ENCODE results near the gene TMEM161B.
"Not testable (repeated sequence)": the region's sequence is repeated elsewhere in the genome, so short reads cannot be mapped to it uniquely, and the experiment has no call there.

TMEM161B gene

DNA sequence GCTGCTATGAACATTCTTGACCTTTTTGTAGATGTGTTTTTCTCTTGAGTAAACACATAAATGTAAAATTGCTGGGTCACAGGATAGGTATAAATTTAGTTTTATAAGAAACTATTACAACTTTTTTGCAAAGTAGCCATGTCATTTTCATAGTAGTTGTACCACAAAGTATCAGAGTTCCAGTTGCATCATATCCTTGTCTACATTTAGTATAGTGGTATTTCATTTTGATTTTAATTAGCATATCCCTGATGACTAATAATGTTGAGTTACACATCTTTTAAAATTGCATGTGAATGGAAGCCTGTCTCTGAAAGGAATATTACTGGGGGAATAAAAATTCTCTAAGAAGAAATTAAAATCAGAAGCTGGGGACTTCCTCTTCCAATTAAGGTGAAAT is 85.4 kb downstream of the TMEM161B start:
- DNase-seq (ENCODE audit: low spot score) = no peak

DNA sequence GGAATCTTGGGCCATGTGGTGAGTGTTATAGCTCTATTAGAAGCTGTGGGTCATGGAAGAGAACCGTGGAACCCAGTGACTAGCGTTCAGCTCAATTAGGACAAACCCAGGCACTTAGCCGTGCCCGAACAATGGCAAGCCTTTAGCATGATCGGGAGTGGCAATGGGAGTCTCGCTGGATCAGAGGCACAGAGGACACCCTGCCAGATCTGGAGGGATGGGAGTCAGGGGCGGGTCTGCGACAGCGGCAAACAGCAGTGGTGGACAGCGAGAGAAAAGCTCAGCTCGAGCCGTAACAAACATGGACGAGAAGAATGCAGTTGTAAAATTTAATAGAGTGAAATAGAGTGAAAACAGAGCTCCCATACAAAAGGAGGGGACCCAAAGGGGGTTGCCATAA is 91.2 kb downstream of the TMEM161B start:
- not testable (repeated sequence) for DNase-seq (ENCODE audit: low spot score)

DNA sequence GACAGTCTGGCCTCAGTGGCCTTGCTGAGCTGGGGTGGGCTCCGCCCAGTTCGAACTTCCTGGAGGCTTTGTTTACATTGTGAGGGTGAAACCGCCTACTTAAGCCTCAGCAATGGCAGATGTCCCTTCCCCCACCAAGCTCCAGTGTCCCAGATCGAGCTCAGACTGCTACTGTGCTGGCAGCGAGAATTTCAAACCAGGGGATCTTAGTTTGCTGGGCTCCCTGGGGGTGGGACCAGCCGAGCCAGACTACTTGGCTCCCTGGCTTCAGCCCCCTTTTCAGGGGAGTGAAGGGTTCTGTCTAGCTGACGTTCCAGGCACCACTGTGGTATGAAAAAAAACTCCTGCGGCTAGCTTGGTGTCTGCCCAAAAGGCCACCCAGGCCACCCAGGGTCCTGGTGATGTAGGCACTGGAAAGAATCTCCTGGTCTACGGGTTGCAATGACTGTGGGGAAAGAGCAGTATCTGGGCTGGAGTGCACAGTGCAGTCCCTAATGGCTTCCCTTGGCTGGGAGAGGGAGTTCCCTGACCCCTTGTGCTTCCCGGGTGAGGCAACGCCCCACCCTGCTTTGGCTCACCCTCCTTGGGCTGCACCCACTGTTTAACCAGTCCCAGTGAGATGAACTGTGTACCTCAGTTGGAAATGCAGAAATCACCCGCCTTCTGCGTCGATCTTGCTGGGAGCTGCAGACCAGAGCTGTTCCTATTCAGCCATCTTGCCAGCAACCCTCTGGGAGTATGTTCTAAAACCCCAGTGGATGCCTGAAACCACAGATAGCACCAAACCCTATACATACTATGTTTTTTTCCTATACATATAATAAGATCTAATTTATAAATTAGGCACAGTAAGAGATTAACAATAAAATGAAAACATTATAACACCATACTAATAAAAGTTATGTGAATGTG is 95.5 kb downstream of the TMEM161B start:
- no peak for DNase-seq (ENCODE audit: low spot score)

DNA sequence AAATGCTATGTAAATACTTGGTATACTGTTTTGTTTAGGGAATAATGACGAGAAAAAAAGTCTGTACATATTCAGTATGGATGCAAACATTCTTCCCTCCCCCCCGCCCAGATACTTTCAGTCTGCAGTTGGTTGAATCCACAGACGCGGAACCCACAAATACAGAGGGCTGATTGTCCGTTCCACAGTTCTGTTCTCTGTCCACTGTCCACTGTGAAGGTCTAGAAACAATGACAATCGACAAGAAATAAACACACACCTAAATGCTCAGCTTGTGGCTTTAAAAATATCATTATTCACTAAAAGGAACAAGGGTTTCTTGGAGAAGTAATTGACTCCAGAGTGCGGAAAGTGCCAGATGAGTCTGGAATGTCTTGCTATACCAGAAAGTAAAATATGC is 109.1 kb downstream of the TMEM161B start:
- DNase-seq (ENCODE audit: low spot score) = no peak

DNA sequence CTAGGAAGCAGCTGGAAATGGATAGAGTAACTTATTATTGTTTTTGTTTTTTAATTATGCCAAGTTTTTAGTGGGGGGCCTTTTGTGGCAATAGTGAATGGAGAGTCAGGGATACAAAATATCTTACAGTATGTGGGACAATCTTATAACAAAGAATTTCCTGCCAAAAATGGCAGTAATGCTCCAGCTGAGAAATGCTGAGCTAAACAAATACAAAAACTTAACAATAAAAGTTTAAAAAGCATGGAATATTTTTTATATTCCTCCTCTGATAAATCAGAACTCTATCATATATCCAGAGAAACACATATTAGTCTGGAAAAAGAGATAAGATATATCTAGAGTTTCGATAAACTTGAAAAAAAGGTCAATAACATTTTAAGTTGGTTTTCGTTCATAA is 110.6 kb downstream of the TMEM161B start:
- no peak for DNase-seq (ENCODE audit: low spot score)

DNA sequence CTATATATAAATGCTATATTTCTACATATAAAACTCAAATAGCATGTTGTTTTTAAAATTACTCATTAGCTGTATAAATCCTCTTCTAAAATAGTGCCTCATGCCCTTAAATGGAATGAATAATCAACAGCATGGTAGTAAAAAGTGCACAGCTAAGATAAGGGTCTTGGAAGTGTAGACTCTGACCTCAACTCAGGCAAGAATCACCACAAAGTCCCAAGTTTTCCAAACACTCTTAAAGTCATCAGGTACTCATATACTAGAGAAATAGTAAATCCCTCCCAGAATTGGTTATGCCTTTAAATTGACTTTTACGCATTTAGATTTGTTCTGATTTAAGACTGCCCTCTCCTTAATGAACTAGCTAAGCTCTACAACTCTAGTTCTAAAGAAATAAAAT is 113.8 kb downstream of the TMEM161B start:
- DNase-seq (ENCODE audit: low spot score) = no peak

DNA sequence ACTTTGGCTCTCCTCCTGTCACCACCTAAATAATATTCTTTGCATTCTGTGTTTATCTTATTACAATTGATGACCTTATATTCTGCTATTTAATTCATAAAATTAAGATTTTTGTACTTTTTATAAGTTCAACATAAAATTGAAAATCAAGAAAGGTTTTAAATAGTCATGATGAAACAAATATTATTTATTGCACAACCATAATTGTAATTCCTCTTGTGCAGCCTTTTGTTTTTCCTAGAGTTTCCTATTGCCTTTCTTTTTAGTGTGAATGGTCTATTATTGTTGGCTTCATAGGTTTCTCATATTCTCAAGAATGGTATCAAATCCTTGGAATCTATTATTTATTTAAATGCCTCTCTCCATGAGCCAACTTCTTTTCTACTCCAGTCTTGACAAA is 117.9 kb downstream of the TMEM161B start:
- DNase-seq (ENCODE audit: low spot score) = no peak

DNA sequence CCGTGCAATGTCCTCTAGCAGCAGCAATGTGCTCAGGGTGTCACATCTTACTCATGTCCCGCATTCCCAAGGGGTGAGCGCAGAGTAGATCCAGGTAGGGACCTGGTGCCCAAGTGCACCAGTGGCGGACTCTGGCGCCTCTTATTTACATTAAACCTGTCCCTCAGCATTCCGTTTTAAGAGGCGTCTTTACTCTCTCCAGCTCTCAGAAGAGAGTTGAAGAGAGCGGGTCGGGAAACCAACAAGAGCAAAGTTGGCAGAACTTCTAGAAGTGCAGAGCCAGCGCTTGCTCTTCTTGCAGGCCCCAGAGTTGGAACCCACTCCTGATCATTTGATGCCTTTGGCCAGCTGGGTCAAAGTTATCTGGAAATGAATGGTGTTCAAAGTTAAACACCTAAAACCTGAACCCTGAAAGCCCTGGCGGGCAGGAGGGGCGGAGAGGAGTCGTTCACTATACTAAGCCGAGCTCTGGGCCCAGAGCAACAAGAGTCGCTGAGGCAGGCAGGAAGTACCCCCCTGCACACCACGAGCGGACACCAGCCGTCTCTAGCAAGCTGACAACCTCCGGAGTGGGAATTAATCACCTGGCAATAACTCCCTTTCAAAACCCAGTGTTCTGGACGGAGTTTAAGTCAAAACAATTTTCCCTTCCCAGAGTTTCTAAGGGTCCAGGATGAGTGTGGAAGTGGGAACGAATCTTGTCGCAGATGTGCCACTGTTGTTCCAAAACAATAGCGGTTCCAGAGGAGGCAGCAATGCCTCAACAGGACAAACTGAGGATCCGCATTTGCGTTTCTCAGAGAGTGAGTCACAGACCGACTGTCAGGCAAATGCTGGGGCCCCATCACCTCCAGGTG is 122.8 kb downstream of the TMEM161B start:
- DNase-seq (ENCODE audit: low spot score) = peak; percentile 7

DNA sequence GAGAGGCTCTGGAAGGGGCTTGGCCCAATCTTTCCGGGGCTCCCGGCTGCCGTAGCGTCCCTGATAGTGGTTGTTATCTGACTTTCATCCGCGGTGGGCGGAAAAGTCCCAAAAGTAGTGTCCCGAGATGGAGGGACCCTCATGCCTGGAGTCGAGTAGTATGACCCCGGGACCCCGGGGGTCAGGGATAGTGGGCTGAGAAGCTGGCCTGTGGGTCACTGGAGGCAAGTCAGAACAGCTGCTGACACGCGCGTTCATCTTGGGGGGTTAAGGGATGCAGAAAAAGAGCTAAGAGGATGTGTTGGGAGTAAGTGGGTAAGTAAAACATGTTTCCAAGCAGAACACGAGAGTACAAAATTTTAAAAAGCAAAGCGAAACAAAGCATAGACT is 123.4 kb downstream of the TMEM161B start:
- no peak for DNase-seq (ENCODE audit: low spot score)

Measured in GM03348 (cell line).